ENCODE measurements around the gene MRPL52. TPM values are rescaled to one million over a fixed set of nuclear protein-coding genes. Genes with fewer than 3 reads are reported as not detected.
A peak's percentile ranks its signal among the peaks of the same experiment; 100 is the strongest.

The MRPL52 gene
- total and polyA plus RNA-seq, 2 of the 13 experiments (the other 11 are each of a cell fraction or from before 2014, with no cell fraction given), result 118 to 329 TPM

DNA sequence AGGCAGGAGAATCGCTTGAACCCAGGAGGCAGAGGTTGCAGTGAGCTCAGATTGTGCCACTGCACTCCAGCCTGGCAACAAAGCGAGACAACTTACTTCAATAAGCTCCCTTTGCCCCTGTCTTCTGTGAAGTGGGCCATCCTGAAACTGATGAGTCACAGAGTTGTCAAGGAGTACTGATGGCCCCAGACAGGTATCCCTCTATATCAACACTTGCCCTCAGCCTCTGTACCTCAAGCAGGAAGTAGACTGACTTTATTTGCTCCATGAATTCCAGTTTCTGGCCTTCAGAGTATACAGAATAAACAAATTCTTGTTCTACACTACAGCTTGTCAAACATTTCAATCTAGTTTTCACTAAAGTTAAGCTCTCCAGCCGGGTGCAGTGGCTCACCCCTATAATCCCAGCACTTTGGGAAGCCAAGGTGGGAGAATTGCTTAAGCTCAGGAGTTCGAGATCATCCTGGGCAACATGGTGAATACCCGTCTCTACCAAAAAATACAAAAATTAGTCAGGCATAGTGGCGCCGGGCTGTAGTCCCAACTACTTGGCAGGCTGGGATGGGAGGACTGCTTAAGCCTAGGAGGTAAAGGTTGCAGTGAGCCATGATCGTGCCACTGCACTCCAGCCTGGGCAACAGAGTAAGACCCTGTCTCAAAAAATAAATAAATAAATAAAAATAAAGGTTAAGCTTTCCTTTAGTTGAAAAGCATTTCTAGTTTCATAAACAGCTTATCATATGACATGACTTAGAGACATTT, 25.5 kb downstream of the MRPL52 start (continued):
- TF ChIP-seq MTF2 (CRISPR knock-in tag; IDR thresholded peaks at IDR 0.05; ENCODE audit: borderline replicate concordance) (no peak), ZNF660 (CRISPR knock-in tag; IDR thresholded peaks at IDR 0.05; ENCODE audit: borderline replicate concordance, low read depth) (no peak), ZNF598 (CRISPR knock-in tag; IDR thresholded peaks at IDR 0.05; ENCODE audit: borderline replicate concordance) (no peak), ZNF563 (CRISPR knock-in tag; IDR thresholded peaks at IDR 0.05) (no peak), FOSL1 (CRISPR knock-in tag; IDR thresholded peaks at IDR 0.05; ENCODE audit: borderline replicate concordance) (no peak; the same call in 1 of the 2 replicates), ZBTB38 (CRISPR knock-in tag; IDR thresholded peaks at IDR 0.05) (no peak), ZFP37 (CRISPR knock-in tag; IDR thresholded peaks at IDR 0.05; ENCODE audit: borderline replicate concordance) (no peak), HNRNPH1 (optimal IDR thresholded peaks at IDR 0.05; ENCODE audit: low read depth, low read length) (no peak), ZNF577 (CRISPR knock-in tag; IDR thresholded peaks at IDR 0.05; ENCODE audit: borderline replicate concordance, low read depth) (no peak), MIER2 (CRISPR knock-in tag; IDR thresholded peaks at IDR 0.05) (no peak), CBX2 (IDR thresholded peaks at IDR 0.05; ENCODE audit: low read depth, low read length) (no peak), CBX2 (CRISPR knock-in tag; IDR thresholded peaks at IDR 0.05; ENCODE audit: low read depth) (0 out of 2 replicates have a peak, but pooled peaks have one; percentile 27), SKI (IDR thresholded peaks at IDR 0.05; ENCODE audit: partially characterized antibody) (peak; percentile 48), MAFK (conservative IDR thresholded peaks at IDR 0.05 in 1 of 2, IDR thresholded peaks at IDR 0.05 in 1 of 2; ENCODE audit: low read length in 2 of 2) (0 out of 4 replicates have a peak, but pooled peaks have one; percentile 17 to 37), ZNF484 (CRISPR knock-in tag; IDR thresholded peaks at IDR 0.05; ENCODE audit: borderline replicate concordance, low read depth) (no peak), ZFP90 (CRISPR knock-in tag; IDR thresholded peaks at IDR 0.05; ENCODE audit: borderline replicate concordance) (no peak), ARNT2 (CRISPR knock-in tag; IDR thresholded peaks at IDR 0.05; ENCODE audit: low read depth) (0 out of 2 replicates have a peak, but pooled peaks have one; percentile 32), ZNF724P (CRISPR knock-in tag; IDR thresholded peaks at IDR 0.05; ENCODE audit: borderline replicate concordance) (0 out of 2 replicates have a peak, but pooled peaks have one; percentile 19)
- TF ChIP-seq, protein P1, sequence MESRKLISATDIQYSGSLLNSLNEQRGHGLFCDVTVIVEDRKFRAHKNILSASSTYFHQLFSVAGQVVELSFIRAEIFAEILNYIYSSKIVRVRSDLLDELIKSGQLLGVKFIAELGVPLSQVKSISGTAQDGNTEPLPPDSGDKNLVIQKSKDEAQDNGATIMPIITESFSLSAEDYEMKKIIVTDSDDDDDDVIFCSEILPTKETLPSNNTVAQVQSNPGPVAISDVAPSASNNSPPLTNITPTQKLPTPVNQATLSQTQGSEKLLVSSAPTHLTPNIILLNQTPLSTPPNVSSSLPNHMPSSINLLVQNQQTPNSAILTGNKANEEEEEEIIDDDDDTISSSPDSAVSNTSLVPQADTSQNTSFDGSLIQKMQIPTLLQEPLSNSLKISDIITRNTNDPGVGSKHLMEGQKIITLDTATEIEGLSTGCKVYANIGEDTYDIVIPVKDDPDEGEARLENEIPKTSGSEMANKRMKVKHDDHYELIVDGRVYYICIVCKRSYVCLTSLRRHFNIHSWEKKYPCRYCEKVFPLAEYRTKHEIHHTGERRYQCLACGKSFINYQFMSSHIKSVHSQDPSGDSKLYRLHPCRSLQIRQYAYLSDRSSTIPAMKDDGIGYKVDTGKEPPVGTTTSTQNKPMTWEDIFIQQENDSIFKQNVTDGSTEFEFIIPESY (CRISPR knock-in tag; IDR thresholded peaks at IDR 0.05), result no peak
- TF ChIP-seq, protein P2, sequence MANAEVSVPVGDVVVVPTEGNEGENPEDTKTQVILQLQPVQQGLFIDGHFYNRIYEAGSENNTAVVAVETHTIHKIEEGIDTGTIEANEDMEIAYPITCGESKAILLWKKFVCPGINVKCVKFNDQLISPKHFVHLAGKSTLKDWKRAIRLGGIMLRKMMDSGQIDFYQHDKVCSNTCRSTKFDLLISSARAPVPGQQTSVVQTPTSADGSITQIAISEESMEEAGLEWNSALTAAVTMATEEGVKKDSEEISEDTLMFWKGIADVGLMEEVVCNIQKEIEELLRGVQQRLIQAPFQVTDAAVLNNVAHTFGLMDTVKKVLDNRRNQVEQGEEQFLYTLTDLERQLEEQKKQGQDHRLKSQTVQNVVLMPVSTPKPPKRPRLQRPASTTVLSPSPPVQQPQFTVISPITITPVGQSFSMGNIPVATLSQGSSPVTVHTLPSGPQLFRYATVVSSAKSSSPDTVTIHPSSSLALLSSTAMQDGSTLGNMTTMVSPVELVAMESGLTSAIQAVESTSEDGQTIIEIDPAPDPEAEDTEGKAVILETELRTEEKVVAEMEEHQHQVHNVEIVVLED (CRISPR knock-in tag; IDR thresholded peaks at IDR 0.05; ENCODE audit: borderline replicate concordance), result no peak
- TF ChIP-seq, protein P3, sequence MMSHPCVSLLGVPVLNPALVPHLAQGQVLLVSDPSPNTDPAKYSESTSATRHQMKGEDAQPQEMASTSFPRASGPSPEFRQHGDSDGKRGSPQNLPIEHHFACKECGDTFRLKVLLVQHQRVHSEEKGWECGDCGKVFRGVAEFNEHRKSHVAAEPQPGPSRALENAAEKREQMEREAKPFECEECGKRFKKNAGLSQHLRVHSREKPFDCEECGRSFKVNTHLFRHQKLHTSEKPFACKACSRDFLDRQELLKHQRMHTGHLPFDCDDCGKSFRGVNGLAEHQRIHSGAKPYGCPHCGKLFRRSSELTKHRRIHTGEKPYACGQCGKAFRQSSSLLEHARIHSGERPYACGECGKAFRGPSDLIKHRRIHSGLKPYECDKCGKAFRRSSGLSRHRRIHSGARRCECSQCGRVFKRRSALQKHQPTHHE (CRISPR knock-in tag; IDR thresholded peaks at IDR 0.05; ENCODE audit: borderline replicate concordance), result no peak
- TF ChIP-seq, protein P4, sequence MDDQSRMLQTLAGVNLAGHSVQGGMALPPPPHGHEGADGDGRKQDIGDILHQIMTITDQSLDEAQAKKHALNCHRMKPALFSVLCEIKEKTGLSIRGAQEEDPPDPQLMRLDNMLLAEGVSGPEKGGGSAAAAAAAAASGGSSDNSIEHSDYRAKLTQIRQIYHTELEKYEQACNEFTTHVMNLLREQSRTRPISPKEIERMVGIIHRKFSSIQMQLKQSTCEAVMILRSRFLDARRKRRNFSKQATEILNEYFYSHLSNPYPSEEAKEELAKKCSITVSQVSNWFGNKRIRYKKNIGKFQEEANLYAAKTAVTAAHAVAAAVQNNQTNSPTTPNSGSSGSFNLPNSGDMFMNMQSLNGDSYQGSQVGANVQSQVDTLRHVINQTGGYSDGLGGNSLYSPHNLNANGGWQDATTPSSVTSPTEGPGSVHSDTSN (CRISPR knock-in tag; IDR thresholded peaks at IDR 0.05; ENCODE audit: borderline replicate concordance), result no peak
- TF ChIP-seq, protein P5, sequence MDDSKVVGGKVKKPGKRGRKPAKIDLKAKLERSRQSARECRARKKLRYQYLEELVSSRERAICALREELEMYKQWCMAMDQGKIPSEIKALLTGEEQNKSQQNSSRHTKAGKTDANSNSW (CRISPR knock-in tag; IDR thresholded peaks at IDR 0.05; ENCODE audit: borderline replicate concordance), result no peak

All from HepG2 (cell line).